PC-9 (cell line): ENCODE results near the gene MRPL54. TPM values are rescaled to one million over a fixed set of nuclear protein-coding genes. Genes with fewer than 3 reads are reported as not detected.

Experiments
- BruUV-seq: library from RNA; stranded (reverse); fragments of 400-500 nt; replicated peaks from 2 replicates; lab custom pipeline; 2021; lab: Mats Ljungman, UMichigan
- CTCF ChIA-PET: fragments of 300-600 bp; sonication (Branson Sonifier 250); formaldehyde crosslinking; loops from one replicate; lab custom pipeline; 2022; ENCODE audit warnings: antibody characterized with exemption; lab: Charles Lee
- POLR2A ChIA-PET: fragments of 300-600 bp; sonication (Branson Sonifier 250); formaldehyde crosslinking; loops from one replicate; lab custom pipeline; 2022; ENCODE audit warnings: antibody characterized with exemption; ENCODE audit not compliant: unreplicated experiment; lab: Charles Lee
- DNase-seq, 2 experiments: peaks; one replicate each; pipeline versions ENCODE4 v3.0.0 to v3.0.0-alpha.2; 2015 to 2022; ENCODE audit warnings: mixed read lengths in 1 of 2
- H2AFZ ChIP-seq: fragments of 200-600 bp; sonication (generic); 2 replicates; pipeline ENCODE4 v1.8.1; 2017; ENCODE audit warnings: antibody characterized with exemption
- H3F3A ChIP-seq: fragments of 200-600 bp; sonication (generic); 2 replicates; pipeline ENCODE4 v1.8.1; 2017; ENCODE audit warnings: antibody characterized with exemption, mild to moderate bottlenecking, low read depth; ENCODE audit not compliant: insufficient read depth
- H3K27ac ChIP-seq: fragments of 200-600 bp; sonication (generic); 2 replicates; pipeline ENCODE4 v1.6.1; 2016; ENCODE audit warnings: mixed run types
- H3K27me3 ChIP-seq: fragments of 200-600 bp; sonication (generic); 2 replicates; pipeline ENCODE4 v1.6.1; 2016; ENCODE audit warnings: low read depth, mixed run types; ENCODE audit not compliant: insufficient read depth
- H3K36me3 ChIP-seq: fragments of 200-600 bp; sonication (generic); 2 replicates; pipeline ENCODE4 v1.6.1; 2016; ENCODE audit warnings: low read depth, mixed run types
- H3K4me1 ChIP-seq: fragments of 200-600 bp; sonication (generic); replicated peaks from 2 replicates; pipeline ENCODE4 v1.6.1; 2016; ENCODE audit warnings: mixed run types; ENCODE audit not compliant: insufficient read depth
- H3K4me2 ChIP-seq: fragments of 200-600 bp; sonication (generic); 2 replicates; pipeline ENCODE4 v1.6.1; 2017; ENCODE audit warnings: mixed run types
- H3K4me3 ChIP-seq: fragments of 200-600 bp; sonication (generic); 2 replicates; pipeline ENCODE4 v1.6.1; 2016; ENCODE audit warnings: mixed run types
- H3K79me2 ChIP-seq: fragments of 200-600 bp; sonication (generic); 2 replicates; pipeline ENCODE4 v1.6.1; 2017; ENCODE audit warnings: low read depth, mixed run types
- H3K9me2 ChIP-seq: fragments of 200-600 bp; sonication (generic); 2 replicates; pipeline ENCODE4 v1.8.1; 2017; ENCODE audit warnings: mild to moderate bottlenecking; ENCODE audit not compliant: insufficient read depth
- H3K9me3 ChIP-seq: fragments of 200-600 bp; sonication (generic); 2 replicates; pipeline ENCODE4 v1.8.1; 2016; ENCODE audit warnings: low read depth; ENCODE audit not compliant: insufficient read depth
- H4K20me1 ChIP-seq: fragments of 200-600 bp; sonication (generic); 2 replicates; pipeline ENCODE4 v1.8.1; 2017; ENCODE audit not compliant: insufficient read depth
- EZH2 ChIP-seq: fragments of 200-600 bp; sonication (generic); IDR thresholded peaks from 2 replicates; pipeline ENCODE4 v1.8.0; 2017; ENCODE audit warnings: antibody characterized with exemption, low read depth
- intact Hi-C: fragments of 100-400 bp; cut with micrococcal nuclease; formaldehyde crosslinking; loops from one replicate; pipeline ENCODE4 v1.10.0; 2022; ENCODE audit not compliant: unreplicated experiment
- total RNA-seq: library from RNA; stranded (reverse); gene quantifications from 2 replicates; pipeline ENCODE4 v1.2.3, GENCODE V29; 2021
- TF ChIP-seq, protein P1 (sequence below): fragments of 200-600 bp; sonication (generic); conservative IDR thresholded peaks from 2 replicates; pipeline ENCODE4 v1.6.1; 2017; ENCODE audit warnings: mixed run types, antibody characterized with exemption, mild to moderate bottlenecking, moderate library complexity

MRPL54 gene
- total RNA-seq, 1 experiment from 2014 or later = 31.6 TPM

DNA sequence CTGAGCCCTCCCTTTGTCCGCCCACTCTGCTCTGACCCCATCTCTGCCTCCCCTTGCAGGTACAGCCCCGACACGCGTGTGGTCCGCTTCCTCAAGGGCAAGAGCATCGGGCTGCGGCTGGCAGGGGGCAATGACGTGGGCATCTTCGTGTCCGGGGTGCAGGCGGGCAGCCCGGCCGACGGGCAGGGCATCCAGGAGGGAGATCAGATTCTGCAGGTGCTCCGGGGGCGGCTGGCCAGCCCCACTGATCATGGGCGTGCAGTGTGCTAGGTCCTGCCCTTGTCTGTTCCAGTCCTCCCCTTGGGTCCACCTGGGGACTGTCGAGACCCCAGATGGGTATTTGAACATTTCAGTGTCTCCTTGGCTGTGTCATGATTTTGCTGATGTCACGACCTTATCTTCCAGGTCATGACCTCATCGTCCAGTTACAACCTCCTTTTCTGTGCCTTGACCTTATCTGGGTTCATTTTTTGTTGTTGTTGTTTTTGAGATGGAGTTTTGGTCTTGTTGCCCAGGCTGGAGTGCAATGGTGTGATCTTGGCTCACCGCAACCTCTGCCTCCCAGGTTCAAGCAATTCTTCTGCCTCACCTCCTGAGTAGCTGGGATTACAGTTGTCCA is 26.3 kb upstream of the MRPL54 start:
- ChIA-PET POLR2A (no interaction called here), CTCF (no interaction called here)
- Histone ChIP-seq H3K9me3 (no peaks in the 10 kb centered on the region), H2AFZ (no peak overlapping the region), H3K4me2 (no peak overlapping the region), H3K27me3 (no peaks in the 10 kb centered on the region), H3K27ac (no peak overlapping the region), H3K4me3 (no peak overlapping the region), H3K4me1 (no peaks in the 10 kb centered on the region), H4K20me1 (no peaks in the 10 kb centered on the region), H3F3A (no peaks in the 10 kb centered on the region), H3K9me2 (no peaks in the 10 kb centered on the region), H3K36me3 (no peaks in the 10 kb centered on the region), H3K79me2 (no peaks in the 10 kb centered on the region)
- DNase-seq = no peak
- intact Hi-C loops = no loop called here
- no TSS peak for BruUV-seq
- TF ChIP-seq, protein P1, sequence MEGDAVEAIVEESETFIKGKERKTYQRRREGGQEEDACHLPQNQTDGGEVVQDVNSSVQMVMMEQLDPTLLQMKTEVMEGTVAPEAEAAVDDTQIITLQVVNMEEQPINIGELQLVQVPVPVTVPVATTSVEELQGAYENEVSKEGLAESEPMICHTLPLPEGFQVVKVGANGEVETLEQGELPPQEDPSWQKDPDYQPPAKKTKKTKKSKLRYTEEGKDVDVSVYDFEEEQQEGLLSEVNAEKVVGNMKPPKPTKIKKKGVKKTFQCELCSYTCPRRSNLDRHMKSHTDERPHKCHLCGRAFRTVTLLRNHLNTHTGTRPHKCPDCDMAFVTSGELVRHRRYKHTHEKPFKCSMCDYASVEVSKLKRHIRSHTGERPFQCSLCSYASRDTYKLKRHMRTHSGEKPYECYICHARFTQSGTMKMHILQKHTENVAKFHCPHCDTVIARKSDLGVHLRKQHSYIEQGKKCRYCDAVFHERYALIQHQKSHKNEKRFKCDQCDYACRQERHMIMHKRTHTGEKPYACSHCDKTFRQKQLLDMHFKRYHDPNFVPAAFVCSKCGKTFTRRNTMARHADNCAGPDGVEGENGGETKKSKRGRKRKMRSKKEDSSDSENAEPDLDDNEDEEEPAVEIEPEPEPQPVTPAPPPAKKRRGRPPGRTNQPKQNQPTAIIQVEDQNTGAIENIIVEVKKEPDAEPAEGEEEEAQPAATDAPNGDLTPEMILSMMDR = no peak
- TF ChIP-seq EZH2 = no peak

DNA sequence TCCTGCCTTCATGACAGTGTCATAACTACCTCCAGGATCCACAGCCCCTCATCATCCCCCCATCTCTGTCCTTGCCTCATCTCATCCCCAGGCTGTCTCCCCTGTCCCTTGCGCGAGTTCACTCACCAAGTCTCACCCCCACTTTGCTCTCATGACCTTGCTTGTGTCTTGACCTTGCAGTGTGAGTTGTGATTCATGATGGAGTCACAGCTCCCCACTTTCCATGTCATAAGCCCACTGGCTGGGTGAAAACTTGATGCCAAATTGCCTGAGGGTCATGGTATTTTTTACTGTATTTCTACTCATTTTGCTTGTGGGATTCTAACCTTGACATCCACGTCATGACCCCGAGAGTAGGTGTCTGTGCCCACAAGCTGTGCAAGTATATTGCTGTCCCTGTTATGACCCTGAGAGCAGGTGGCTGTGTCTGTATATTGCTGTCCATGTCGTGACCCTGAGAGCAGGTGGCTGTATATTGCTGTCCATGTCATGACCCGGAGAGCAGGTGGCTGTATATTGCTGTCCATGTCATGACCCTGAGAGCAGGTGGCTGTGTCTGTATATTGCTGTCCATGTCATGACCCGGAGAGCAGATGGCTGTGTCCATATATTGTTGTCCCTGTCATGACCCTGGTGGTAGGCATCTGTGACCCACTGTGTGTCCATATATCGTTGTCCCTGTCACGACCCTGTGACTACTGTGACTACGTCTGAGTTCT is 24.8 kb upstream of the MRPL54 start:
- POLR2A ChIA-PET = no interaction called here
- no peaks in the 10 kb centered on the region for H4K20me1 ChIP-seq
- H3K4me2 ChIP-seq = no peak overlapping the region
- TF ChIP-seq EZH2 = no peak
- TF ChIP-seq, protein P1 = no peak
- DNase-seq = no peak
- no peaks in the 10 kb centered on the region for H3K36me3 ChIP-seq
- intact Hi-C loops = no loop called here
- H3K4me1 ChIP-seq = no peaks in the 10 kb centered on the region
- H3K9me2 ChIP-seq = no peaks in the 10 kb centered on the region
- no peak overlapping the region for H2AFZ ChIP-seq
- no peaks in the 10 kb centered on the region for H3K27me3 ChIP-seq
- no TSS peak for BruUV-seq
- H3K4me3 ChIP-seq = no peak overlapping the region
- no peak overlapping the region for H3K27ac ChIP-seq
- CTCF ChIA-PET = no interaction called here
- H3F3A ChIP-seq = no peaks in the 10 kb centered on the region
- no peaks in the 10 kb centered on the region for H3K9me3 ChIP-seq
- no peaks in the 10 kb centered on the region for H3K79me2 ChIP-seq

DNA sequence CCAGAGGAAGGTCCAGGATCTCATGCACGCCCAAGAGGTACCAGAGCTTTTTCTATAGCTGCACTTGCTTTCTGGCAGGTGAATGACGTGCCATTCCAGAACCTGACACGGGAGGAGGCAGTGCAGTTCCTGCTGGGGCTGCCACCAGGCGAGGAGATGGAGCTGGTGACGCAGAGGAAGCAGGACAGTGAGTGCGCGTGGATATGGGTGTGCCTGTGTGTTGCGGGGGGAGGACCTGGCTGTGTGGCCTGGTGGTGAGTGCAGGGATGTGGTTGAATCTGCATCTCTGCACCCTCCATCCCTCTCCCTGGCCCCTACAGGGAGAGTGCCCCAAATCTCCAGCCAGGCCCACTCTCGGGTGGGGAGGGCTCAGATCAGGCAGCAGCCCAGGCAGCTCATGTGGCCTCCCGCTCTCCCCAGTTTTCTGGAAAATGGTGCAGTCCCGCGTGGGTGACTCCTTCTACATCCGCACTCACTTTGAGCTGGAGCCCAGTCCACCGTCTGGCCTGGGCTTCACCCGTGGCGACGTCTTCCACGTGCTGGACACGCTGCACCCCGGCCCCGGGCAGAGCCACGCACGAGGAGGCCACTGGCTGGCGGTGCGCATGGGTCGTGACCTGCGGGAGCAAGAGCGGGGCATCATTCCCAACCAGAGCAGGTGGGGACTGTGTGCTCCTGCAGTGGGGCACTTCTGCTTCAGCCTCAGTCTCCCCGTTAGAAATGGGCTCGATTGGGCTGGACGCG is 23.8 kb upstream of the MRPL54 start:
- Histone ChIP-seq H3K9me3 (no peaks in the 10 kb centered on the region), H3F3A (no peaks in the 10 kb centered on the region), H4K20me1 (no peaks in the 10 kb centered on the region), H2AFZ (no peak overlapping the region), H3K4me3 (no peak overlapping the region), H3K27ac (no peak overlapping the region), H3K79me2 (no peaks in the 10 kb centered on the region), H3K4me1 (no peaks in the 10 kb centered on the region), H3K4me2 (no peak overlapping the region), H3K27me3 (no peaks in the 10 kb centered on the region), H3K9me2 (no peaks in the 10 kb centered on the region), H3K36me3 (no peaks in the 10 kb centered on the region)
- no peak for DNase-seq
- intact Hi-C loops = no loop called here
- ChIA-PET CTCF (no interaction called here), POLR2A (no interaction called here)
- TF ChIP-seq EZH2 = no peak
- TF ChIP-seq, protein P1 = no peak
- no TSS peak for BruUV-seq
